Suprapubic skin (tissue), 4 donors: ENCODE data around the gene RRAGD. TPM values are rescaled to one million over a fixed set of nuclear protein-coding genes. Genes with fewer than 3 reads are reported as not detected.

ENCODE experiments used
- DNase-seq, 2 donors: peaks; one replicate each; pipeline ENCODE4 v3.0.0-alpha.2; 2019; ENCODE audit warnings: low spot score in 2 of 2
- H3K27ac ChIP-seq: fragments of 200-600 bp; sonication (generic); one replicate; pipeline ENCODE4 v1.5.1; 2019
- H3K27me3 ChIP-seq: fragments of 200-600 bp; sonication (generic); one replicate; pipeline ENCODE4 v1.5.1; 2019
- H3K36me3 ChIP-seq: fragments of 200-600 bp; sonication (generic); one replicate; pipeline ENCODE4 v1.5.1; 2019
- H3K4me1 ChIP-seq: fragments of 200-600 bp; sonication (generic); one replicate; pipeline ENCODE4 v1.5.1; 2019
- H3K4me3 ChIP-seq: fragments of 200-600 bp; sonication (generic); one replicate; pipeline ENCODE4 v1.5.1; 2019; ENCODE audit warnings: mild to moderate bottlenecking
- H3K9me3 ChIP-seq: fragments of 200-600 bp; sonication (generic); one replicate; pipeline ENCODE4 v1.5.1; 2019
- CTCF ChIP-seq, 2 donors: fragments of 200-600 bp in 1 of 2; fragments of 450-650 bp in 1 of 2; sonication (generic) in 1 of 2; IDR thresholded peaks; one replicate each; pipeline ENCODE4 v1.5.1; 2016 to 2019; ENCODE audit warnings: antibody characterized with exemption in 2 of 2, mild to moderate bottlenecking in 1 of 2, moderate library complexity in 1 of 2
- EP300 ChIP-seq: sonication (generic); formaldehyde crosslinking; IDR thresholded peaks from one replicate; pipeline ENCODE4 v1.6.1; 2017; ENCODE audit warnings: antibody characterized with exemption
- POLR2A ChIP-seq, 2 donors: fragments of 450-650 bp; IDR thresholded peaks; one replicate each; pipeline ENCODE4 v1.6.1; 2017; ENCODE audit warnings: antibody characterized with exemption in 2 of 2, mild to moderate bottlenecking in 2 of 2, moderate library complexity in 2 of 2
- POLR2AphosphoS5 ChIP-seq, 3 donors: sonication (generic); formaldehyde crosslinking; IDR thresholded peaks; one replicate each; pipeline ENCODE4 v1.6.1; 2017; ENCODE audit warnings: antibody characterized with exemption in 3 of 3
- WGBS: methylation state at CpG from one replicate; pipeline ENCODE4 v1.1.5; 2018; 5-methylcytosine and 5-hydroxymethylcytosine counted together
- total RNA-seq, 4 donors: library from RNA; depleted of rRNA; stranded (reverse); fragments of >200 nt; gene quantifications; one replicate each; pipeline ENCODE4 v1.1.0, GENCODE V29; 2016

The RRAGD gene
- total RNA-seq, 4 donors from 2014 or later = 13.7 to 24.3 (median 17.9) TPM

GRCh38 chr6:89347825-89348224, 64.2 kb downstream of the RRAGD start:
- 85% methylated on average over 2 of the region's 2 CpGs for WGBS

GRCh38 chr6:89346433-89346832, 65.6 kb downstream of the RRAGD start:
- TF ChIP-seq POLR2A (IDR thresholded peaks at IDR 0.05) (no peak), POLR2AphosphoS5 (IDR thresholded peaks at IDR 0.05) (no peak), EP300 (no peak), CTCF (IDR thresholded peaks at IDR 0.05) (no peak)

More at GRCh38 chr6:89347825-89348224, 64.2 kb downstream of the RRAGD start:
- TF ChIP-seq POLR2A (IDR thresholded peaks at IDR 0.05) = no peak
- no peak for TF ChIP-seq POLR2AphosphoS5 (IDR thresholded peaks at IDR 0.05)
- TF ChIP-seq EP300 = no peak
- no peak for TF ChIP-seq CTCF (IDR thresholded peaks at IDR 0.05)
- Histone ChIP-seq H3K27me3 (no peaks in the 10 kb centered on the region), H3K9me3 (no peaks in the 10 kb centered on the region), H3K36me3 (no peaks in the 10 kb centered on the region), H3K4me3 (no peak overlapping the region), H3K4me1 (peaks cover 22% of the 10 kb centered on the region), H3K27ac (no peak overlapping the region)
- DNase-seq = no peak

DNA sequence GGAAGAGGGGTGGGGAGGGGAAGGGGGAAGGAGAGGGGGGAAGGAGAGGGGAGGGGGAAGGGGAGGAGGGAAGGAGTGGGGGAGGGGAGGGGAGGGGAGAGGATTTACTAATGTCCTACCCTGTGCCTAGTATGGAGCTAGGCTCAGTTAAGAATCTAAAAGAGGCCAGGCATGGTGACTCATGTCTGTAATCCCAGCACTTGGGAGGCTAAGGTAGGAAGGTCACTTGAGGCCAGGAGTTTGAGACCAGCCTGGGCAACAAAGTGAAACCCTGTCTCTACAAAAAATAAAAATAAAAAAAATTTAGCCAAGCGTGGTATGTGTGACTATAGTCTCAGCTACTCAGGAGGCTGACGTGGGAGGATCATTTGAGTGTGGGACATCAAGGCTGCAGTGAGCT, 72.5 kb downstream of the RRAGD start:
- Histone ChIP-seq H3K4me3 (no peak overlapping the region), H3K36me3 (peaks cover 63% of the 10 kb centered on the region), H3K27ac (no peak overlapping the region), H3K9me3 (no peaks in the 10 kb centered on the region), H3K27me3 (no peaks in the 10 kb centered on the region), H3K4me1 (no peaks in the 10 kb centered on the region)
- DNase-seq = no peak
- TF ChIP-seq POLR2AphosphoS5 (IDR thresholded peaks at IDR 0.05) (no peak), EP300 (no peak), CTCF (IDR thresholded peaks at IDR 0.05) (no peak), POLR2A (IDR thresholded peaks at IDR 0.05) (no peak)
- WGBS = 97% methylated on average over 2 of the region's 2 CpGs

More at GRCh38 chr6:89346433-89346832, 65.6 kb downstream of the RRAGD start:
- peaks cover 8% of the 10 kb centered on the region for H3K36me3 ChIP-seq
- no peak overlapping the region for H3K4me3 ChIP-seq
- H3K27me3 ChIP-seq = no peaks in the 10 kb centered on the region
- H3K9me3 ChIP-seq = no peaks in the 10 kb centered on the region
- WGBS = 93% methylated on average over 4 of the region's 4 CpGs
- no peak for DNase-seq
- H3K4me1 ChIP-seq = peaks cover 20% of the 10 kb centered on the region
- H3K27ac ChIP-seq = no peak overlapping the region

DNA sequence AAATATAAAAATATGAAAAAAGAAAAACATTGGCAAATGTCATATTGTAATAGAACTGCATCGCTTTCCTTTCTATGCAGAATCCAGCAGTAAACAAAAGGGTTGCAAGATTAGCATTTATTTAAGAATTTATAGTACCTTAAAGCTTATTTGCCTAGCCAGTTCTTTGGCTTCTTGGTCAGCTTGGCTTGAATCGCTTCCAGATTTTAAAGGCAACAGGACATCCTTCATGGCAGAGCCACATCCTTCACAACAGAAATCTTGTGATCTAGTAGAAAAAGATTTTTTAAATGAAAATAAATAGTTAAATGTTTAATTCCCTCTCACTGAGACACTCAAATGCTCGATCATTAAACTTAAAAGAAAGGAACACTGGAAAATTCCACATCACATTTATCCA, 76.9 kb downstream of the RRAGD start:
- no peaks in the 10 kb centered on the region for H3K27me3 ChIP-seq
- peaks cover 73% of the 10 kb centered on the region for H3K36me3 ChIP-seq
- no peak overlapping the region for H3K4me3 ChIP-seq
- H3K9me3 ChIP-seq = no peaks in the 10 kb centered on the region
- TF ChIP-seq POLR2AphosphoS5 (IDR thresholded peaks at IDR 0.05) (no peak), EP300 (no peak), POLR2A (IDR thresholded peaks at IDR 0.05) (no peak), CTCF (IDR thresholded peaks at IDR 0.05) (no peak)
- 79% methylated on average over 3 of the region's 3 CpGs for WGBS
- DNase-seq = no peak
- no peaks in the 10 kb centered on the region for H3K4me1 ChIP-seq
- no peak overlapping the region for H3K27ac ChIP-seq

DNA sequence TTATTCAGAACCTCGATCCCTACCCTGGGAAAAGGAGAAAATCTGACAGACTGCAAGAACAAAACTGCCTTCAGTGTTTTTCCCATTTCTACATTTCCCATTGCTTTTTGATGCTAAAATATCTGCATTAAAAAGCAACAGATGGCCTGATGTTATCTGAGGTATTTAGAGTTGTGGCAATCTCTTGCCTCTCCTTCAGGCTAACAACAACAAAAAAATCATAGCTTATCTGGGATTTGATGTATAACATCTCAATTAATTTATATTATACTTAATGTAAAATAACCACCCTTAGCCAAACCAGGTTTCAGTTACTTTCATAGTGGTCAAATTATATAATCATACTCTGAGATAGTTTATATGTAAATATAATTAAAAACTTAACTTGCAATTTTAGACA, 81.2 kb downstream of the RRAGD start:
- Histone ChIP-seq H3K36me3 (peaks cover 68% of the 10 kb centered on the region), H3K4me1 (no peaks in the 10 kb centered on the region), H3K9me3 (no peaks in the 10 kb centered on the region), H3K4me3 (no peak overlapping the region), H3K27ac (no peak overlapping the region), H3K27me3 (no peaks in the 10 kb centered on the region)
- TF ChIP-seq POLR2AphosphoS5 (IDR thresholded peaks at IDR 0.05) = no peak
- no peak for TF ChIP-seq CTCF (IDR thresholded peaks at IDR 0.05)
- no peak for TF ChIP-seq EP300
- no peak for TF ChIP-seq POLR2A (IDR thresholded peaks at IDR 0.05)
- WGBS = 97% methylated on average over 1 of the region's 1 CpG
- no peak for DNase-seq
